OCI-LY1 (cell line): ENCODE measurements around the gene DDHD1.

Experiments used
- EZH2 ChIP-seq: fragments of 200-600 bp; sonication (generic), shearing (Covaris generic); IDR thresholded peaks from 2 replicates; pipeline ENCODE4 v1.8.0; 2017; ENCODE audit warnings: borderline replicate concordance, mixed run types, mild to moderate bottlenecking, antibody characterized with exemption, low read length, moderate library complexity, mixed read lengths
- TF ChIP-seq, protein P1 (sequence below): fragments of 200-600 bp; sonication (generic), shearing (Covaris generic); IDR thresholded peaks from 2 replicates; pipeline ENCODE4 v1.5.1; 2017; ENCODE audit warnings: mild to moderate bottlenecking, antibody characterized with exemption, low read length, moderate library complexity, mixed read lengths

GRCh38 chr14:53144244-53144643 lies 8.9 kb downstream of the DDHD1 start:
- TF ChIP-seq EZH2: no peak
- TF ChIP-seq, protein P1, sequence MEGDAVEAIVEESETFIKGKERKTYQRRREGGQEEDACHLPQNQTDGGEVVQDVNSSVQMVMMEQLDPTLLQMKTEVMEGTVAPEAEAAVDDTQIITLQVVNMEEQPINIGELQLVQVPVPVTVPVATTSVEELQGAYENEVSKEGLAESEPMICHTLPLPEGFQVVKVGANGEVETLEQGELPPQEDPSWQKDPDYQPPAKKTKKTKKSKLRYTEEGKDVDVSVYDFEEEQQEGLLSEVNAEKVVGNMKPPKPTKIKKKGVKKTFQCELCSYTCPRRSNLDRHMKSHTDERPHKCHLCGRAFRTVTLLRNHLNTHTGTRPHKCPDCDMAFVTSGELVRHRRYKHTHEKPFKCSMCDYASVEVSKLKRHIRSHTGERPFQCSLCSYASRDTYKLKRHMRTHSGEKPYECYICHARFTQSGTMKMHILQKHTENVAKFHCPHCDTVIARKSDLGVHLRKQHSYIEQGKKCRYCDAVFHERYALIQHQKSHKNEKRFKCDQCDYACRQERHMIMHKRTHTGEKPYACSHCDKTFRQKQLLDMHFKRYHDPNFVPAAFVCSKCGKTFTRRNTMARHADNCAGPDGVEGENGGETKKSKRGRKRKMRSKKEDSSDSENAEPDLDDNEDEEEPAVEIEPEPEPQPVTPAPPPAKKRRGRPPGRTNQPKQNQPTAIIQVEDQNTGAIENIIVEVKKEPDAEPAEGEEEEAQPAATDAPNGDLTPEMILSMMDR: no peak
